DMS53 treated with DMSO at 0.1 percent for 48 hours (cell line): ENCODE measurements around the gene PSG6.
"Not testable (repeated sequence)": the region's sequence is repeated elsewhere in the genome, so short reads cannot be mapped to it uniquely, and the experiment has no call there.

Experiments used
- DNase-seq: peaks from one replicate; lab custom pipeline; 2025; ENCODE audit not compliant: unreplicated experiment; lab: John Stamatoyannopoulos, UW

The PSG6 gene

DNA sequence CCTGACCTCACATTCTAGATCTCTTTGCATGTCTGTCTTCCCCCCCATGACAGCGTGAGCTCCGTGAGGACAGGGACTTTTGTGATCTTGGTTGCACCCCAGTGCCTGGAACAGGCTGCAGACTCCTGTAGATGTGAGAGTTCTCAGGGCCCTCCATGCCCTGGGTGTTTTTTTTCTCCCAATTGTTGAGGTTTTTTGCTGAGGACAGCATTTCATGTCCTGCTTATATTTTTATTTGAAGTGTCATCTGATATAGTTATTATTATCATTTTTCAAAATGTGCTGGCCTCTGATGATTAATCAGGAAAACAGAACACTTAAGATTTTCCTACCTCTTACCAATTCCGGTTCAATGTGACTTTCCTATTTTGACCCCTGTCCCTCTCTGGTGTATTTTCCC is 62.9 kb downstream of the PSG6 start:
- not testable (repeated sequence) for DNase-seq

DNA sequence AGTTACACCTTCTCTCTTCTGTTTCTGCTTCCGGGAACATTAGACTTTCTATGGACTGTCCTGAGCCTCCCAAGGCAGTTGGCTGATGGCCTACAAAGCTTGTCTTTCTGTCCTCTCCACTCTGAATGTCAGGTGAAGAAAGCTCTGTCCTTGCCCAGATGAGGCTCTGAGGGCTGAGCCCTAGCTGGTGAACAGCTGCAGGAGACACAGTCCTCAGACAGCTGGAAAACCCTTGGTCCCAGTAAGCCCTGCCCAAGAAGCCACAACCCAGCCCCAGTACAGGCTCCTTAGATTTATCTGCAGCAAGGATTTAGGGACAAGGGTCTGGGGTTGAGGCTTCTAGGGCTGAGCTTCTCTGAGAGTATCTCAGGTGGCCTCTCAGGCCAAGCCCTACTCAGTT is 64.5 kb downstream of the PSG6 start:
- DNase-seq: not testable (repeated sequence)

DNA sequence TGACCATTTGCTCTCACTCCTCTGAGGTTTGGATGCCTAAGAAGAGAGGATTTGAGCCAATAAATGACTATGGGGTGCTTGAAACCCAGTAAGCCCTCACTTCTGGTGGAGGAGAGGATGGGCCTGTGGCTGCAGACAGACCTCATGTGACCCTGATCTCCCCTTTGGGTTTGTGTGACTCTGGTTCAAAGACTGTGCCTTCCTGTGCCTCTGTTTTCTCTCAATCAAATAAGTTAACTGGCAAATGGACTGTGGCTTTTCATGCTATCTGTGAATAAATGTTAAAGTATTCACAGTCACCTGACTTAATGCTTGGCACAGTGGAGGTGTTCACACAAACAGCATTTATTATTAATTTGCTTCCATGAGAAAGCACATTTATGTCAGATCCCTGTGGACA is 64.9 kb downstream of the PSG6 start:
- not testable (repeated sequence) for DNase-seq
